GM12873 (cell line): ENCODE measurements around the gene DOCK1.

ENCODE experiments used
- TF ChIP-seq, protein P1 (sequence below): IDR thresholded peaks from 2 replicates; pipeline ENCODE4 v1.5.1; 2012; ENCODE audit warnings: low read depth, mild to moderate bottlenecking, moderate library complexity, low read length, control low read depth; ENCODE audit not compliant: insufficient read depth; ENCODE audit errors: missing control alignments

The DOCK1 gene

GRCh38 chr10:127384532-127384931 is 479.3 kb downstream of the DOCK1 start:
- TF ChIP-seq, protein P1, sequence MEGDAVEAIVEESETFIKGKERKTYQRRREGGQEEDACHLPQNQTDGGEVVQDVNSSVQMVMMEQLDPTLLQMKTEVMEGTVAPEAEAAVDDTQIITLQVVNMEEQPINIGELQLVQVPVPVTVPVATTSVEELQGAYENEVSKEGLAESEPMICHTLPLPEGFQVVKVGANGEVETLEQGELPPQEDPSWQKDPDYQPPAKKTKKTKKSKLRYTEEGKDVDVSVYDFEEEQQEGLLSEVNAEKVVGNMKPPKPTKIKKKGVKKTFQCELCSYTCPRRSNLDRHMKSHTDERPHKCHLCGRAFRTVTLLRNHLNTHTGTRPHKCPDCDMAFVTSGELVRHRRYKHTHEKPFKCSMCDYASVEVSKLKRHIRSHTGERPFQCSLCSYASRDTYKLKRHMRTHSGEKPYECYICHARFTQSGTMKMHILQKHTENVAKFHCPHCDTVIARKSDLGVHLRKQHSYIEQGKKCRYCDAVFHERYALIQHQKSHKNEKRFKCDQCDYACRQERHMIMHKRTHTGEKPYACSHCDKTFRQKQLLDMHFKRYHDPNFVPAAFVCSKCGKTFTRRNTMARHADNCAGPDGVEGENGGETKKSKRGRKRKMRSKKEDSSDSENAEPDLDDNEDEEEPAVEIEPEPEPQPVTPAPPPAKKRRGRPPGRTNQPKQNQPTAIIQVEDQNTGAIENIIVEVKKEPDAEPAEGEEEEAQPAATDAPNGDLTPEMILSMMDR: no peak

- TF ChIP-seq, protein P1: no peak
Observed at GRCh38 chr10:127385066-127385465, 479.8 kb downstream of the DOCK1 start.

GRCh38 chr10:127386606-127387327 is 481.5 kb downstream of the DOCK1 start:
- TF ChIP-seq, protein P1: no peak

DNA sequence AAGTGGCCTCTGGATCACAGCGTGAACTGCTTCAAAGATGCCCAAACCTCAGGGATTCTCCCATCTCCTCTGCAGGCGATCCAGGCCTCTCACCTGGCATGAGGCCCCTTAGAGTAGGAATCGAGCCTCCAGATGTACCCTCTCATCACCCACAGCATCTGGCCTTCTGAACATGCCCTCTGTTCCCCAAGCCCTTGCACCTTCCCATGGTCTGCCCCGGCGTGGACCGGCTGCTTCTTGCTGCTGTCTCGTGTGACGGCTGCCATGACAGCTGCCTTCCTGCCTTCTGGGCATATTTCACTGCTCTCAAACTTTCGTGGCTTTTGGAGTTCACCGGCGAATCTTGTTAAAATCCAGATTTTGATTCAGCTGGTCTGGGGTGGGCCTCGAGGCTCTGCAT is 486.6 kb downstream of the DOCK1 start:
- TF ChIP-seq, protein P1: no peak

GRCh38 chr10:127392351-127393235 is 487.4 kb downstream of the DOCK1 start:
- TF ChIP-seq, protein P1: no peak

- TF ChIP-seq, protein P1: no peak
Observed at GRCh38 chr10:127398140-127398970, 493.1 kb downstream of the DOCK1 start.
